DOHH2 (cell line): ENCODE data around the gene EFNA5.

Experiments
- H3F3A ChIP-seq: fragments of 200-600 bp; sonication (generic), shearing (Covaris generic); 2 replicates; pipeline ENCODE4 v1.6.0; 2016; ENCODE audit warnings: antibody characterized with exemption, mild to moderate bottlenecking; ENCODE audit not compliant: control insufficient read depth, insufficient read depth
- H3K27ac ChIP-seq: fragments of 200-600 bp; sonication (generic); 2 replicates; pipeline ENCODE4 v1.5.1; 2014; ENCODE audit warnings: low read depth, mild to moderate bottlenecking, low read length, moderate library complexity
- H3K27me3 ChIP-seq: fragments of 200-600 bp; sonication (generic); 2 replicates; pipeline ENCODE4 v1.6.1; 2014; ENCODE audit warnings: mild to moderate bottlenecking, low read length, mixed read lengths; ENCODE audit not compliant: control insufficient read depth
- H3K36me3 ChIP-seq: fragments of 200-600 bp; sonication (generic); 2 replicates; pipeline ENCODE4 v1.6.1; 2014; ENCODE audit warnings: mild to moderate bottlenecking, low read length, moderate library complexity, mixed read lengths; ENCODE audit not compliant: control insufficient read depth
- H3K4me1 ChIP-seq: fragments of 200-600 bp; sonication (generic); 2 replicates; pipeline ENCODE4 v1.6.1; 2014; ENCODE audit warnings: mild to moderate bottlenecking, low read length, mixed read lengths; ENCODE audit not compliant: control insufficient read depth
- H3K4me2 ChIP-seq: fragments of 200-600 bp; sonication (generic); 2 replicates; pipeline ENCODE4 v1.6.0; 2014; ENCODE audit warnings: mild to moderate bottlenecking, low read length, moderate library complexity
- H3K4me3 ChIP-seq: fragments of 200-600 bp; sonication (generic); 2 replicates; pipeline ENCODE4 v1.5.1; 2014; ENCODE audit warnings: mild to moderate bottlenecking, low read length, mixed read lengths
- H3K79me2 ChIP-seq: fragments of 200-600 bp; sonication (generic); 2 replicates; pipeline ENCODE4 v1.6.1; 2014; ENCODE audit warnings: mild to moderate bottlenecking, low read length, mixed read lengths; ENCODE audit not compliant: control insufficient read depth
- H3K9me2 ChIP-seq: fragments of 200-600 bp; sonication (generic); replicated peaks from 2 replicates; pipeline ENCODE4 v1.6.1; 2014; ENCODE audit warnings: mild to moderate bottlenecking, low read length, mixed read lengths; ENCODE audit not compliant: control insufficient read depth
- H3K9me3 ChIP-seq: fragments of 200-600 bp; sonication (generic); 2 replicates; pipeline ENCODE4 v1.6.1; 2014; ENCODE audit warnings: antibody characterized with exemption, low read length, mixed read lengths; ENCODE audit not compliant: control insufficient read depth, insufficient read depth
- H4K20me1 ChIP-seq: fragments of 200-600 bp; sonication (generic); 2 replicates; pipeline ENCODE4 v1.6.0; 2014; ENCODE audit warnings: low read depth, mild to moderate bottlenecking, antibody characterized with exemption, low read length, moderate library complexity; ENCODE audit not compliant: control insufficient read depth, insufficient read depth
- EZH2phosphoT487 ChIP-seq: fragments of 200-600 bp; sonication (generic); IDR thresholded peaks from 2 replicates; pipeline ENCODE4 v1.6.1; 2017; ENCODE audit warnings: borderline replicate concordance, mild to moderate bottlenecking, antibody characterized with exemption, low read length, moderate library complexity, mixed read lengths
- TF ChIP-seq, protein P1 (sequence below): fragments of 200-600 bp; sonication (generic); IDR thresholded peaks from one replicate; pipeline ENCODE4 v1.5.1; 2014; ENCODE audit warnings: antibody characterized with exemption, mild to moderate bottlenecking, low read depth, low read length; ENCODE audit not compliant: poor library complexity, severe bottlenecking

EFNA5 gene

DNA sequence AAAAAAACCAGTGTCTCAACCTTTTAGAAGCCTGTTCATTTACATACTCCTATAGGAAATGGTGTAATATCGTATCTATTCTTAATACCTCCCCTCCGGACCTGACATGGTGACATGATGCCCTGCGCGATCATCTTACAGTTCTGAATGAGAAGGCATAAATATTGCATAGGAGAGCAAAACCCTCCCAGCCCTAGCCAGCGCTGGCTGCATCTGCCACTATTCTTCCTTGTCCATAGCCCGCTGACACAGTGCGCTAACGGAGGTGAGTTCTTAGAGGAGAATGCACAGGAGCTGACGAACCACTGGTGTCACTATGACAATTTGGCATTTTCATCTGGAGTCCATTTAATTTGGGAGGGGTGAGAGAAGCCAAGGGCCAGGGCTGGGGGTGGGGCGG is 290.1 kb downstream of the EFNA5 start:
- H3K27ac ChIP-seq = no peak overlapping the region
- no peak overlapping the region for H3K4me3 ChIP-seq
- no peaks in the 10 kb centered on the region for H3K9me2 ChIP-seq
- no peak overlapping the region for H3K4me2 ChIP-seq
- no peaks in the 10 kb centered on the region for H4K20me1 ChIP-seq
- H3K4me1 ChIP-seq = no peaks in the 10 kb centered on the region
- H3F3A ChIP-seq = no peaks in the 10 kb centered on the region
- peaks cover 10% of the 10 kb centered on the region; the same call in 1 of the 2 replicates for H3K27me3 ChIP-seq
- H3K36me3 ChIP-seq = no peaks in the 10 kb centered on the region
- no peaks in the 10 kb centered on the region for H3K79me2 ChIP-seq
- TF ChIP-seq EZH2phosphoT487 = no peak
- TF ChIP-seq, protein P1, sequence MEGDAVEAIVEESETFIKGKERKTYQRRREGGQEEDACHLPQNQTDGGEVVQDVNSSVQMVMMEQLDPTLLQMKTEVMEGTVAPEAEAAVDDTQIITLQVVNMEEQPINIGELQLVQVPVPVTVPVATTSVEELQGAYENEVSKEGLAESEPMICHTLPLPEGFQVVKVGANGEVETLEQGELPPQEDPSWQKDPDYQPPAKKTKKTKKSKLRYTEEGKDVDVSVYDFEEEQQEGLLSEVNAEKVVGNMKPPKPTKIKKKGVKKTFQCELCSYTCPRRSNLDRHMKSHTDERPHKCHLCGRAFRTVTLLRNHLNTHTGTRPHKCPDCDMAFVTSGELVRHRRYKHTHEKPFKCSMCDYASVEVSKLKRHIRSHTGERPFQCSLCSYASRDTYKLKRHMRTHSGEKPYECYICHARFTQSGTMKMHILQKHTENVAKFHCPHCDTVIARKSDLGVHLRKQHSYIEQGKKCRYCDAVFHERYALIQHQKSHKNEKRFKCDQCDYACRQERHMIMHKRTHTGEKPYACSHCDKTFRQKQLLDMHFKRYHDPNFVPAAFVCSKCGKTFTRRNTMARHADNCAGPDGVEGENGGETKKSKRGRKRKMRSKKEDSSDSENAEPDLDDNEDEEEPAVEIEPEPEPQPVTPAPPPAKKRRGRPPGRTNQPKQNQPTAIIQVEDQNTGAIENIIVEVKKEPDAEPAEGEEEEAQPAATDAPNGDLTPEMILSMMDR = no peak
- H3K9me3 ChIP-seq = no peaks in the 10 kb centered on the region

- Histone ChIP-seq H3K4me1 (peaks cover 9% of the 10 kb centered on the region), H3K4me2 (no peak overlapping the region), H3K36me3 (no peaks in the 10 kb centered on the region), H4K20me1 (no peaks in the 10 kb centered on the region), H3K79me2 (no peaks in the 10 kb centered on the region), H3F3A (no peaks in the 10 kb centered on the region), H3K27me3 (peaks cover 4% of the 10 kb centered on the region; the same call in 1 of the 2 replicates), H3K9me2 (no peaks in the 10 kb centered on the region), H3K9me3 (no peaks in the 10 kb centered on the region), H3K4me3 (no peak overlapping the region), H3K27ac (no peak overlapping the region)
- TF ChIP-seq, protein P1 = no peak
- TF ChIP-seq EZH2phosphoT487 = no peak
Measured at GRCh38 chr5:107378218-107378899, 292.4 kb downstream of the EFNA5 start.

DNA sequence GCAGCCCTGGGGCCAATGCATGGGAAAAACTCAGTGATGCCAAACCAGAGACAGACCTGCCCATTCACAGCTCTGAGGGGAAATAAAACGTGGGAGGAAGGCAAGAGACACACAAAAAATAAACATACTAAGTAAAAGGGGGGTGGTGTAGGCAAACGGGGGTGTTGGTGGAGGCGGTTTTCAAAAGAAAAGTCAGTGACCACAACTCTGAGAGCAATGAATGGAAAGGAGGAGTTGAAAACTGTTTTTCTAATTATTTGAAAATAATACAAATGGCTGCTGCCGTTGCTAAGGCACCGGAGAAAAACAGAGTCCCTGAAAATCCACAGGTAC is 293.5 kb downstream of the EFNA5 start:
- Histone ChIP-seq H3F3A (no peaks in the 10 kb centered on the region), H3K4me2 (no peak overlapping the region), H3K36me3 (no peaks in the 10 kb centered on the region), H4K20me1 (no peaks in the 10 kb centered on the region), H3K4me1 (peaks cover 9% of the 10 kb centered on the region), H3K4me3 (no peak overlapping the region), H3K9me2 (no peaks in the 10 kb centered on the region), H3K79me2 (no peaks in the 10 kb centered on the region), H3K27me3 (peaks cover 4% of the 10 kb centered on the region; the same call in 1 of the 2 replicates), H3K27ac (no peak overlapping the region), H3K9me3 (no peaks in the 10 kb centered on the region)
- TF ChIP-seq, protein P1 = no peak
- TF ChIP-seq EZH2phosphoT487 = no peak
